H9 (cell line): Measurements from ENCODE around the gene TMEM163. TPM values are rescaled to one million over a fixed set of nuclear protein-coding genes. Genes with fewer than 3 reads are reported as not detected.

ENCODE experiments used
- DNase-seq: peaks from one replicate; pipeline ENCODE4 v3.0.0-alpha.2; 2017
- H2AFZ ChIP-seq: one replicate; pipeline ENCODE4 v1.6.1; 2013; ENCODE audit warnings: mild to moderate bottlenecking, low read length, control low read depth, moderate library complexity
- H2AK5ac ChIP-seq: 2 replicates; pipeline ENCODE4 v1.6.1; 2013; ENCODE audit warnings: low read length, control low read depth, mixed read lengths; ENCODE audit not compliant: insufficient read length
- H2BK120ac ChIP-seq: one replicate; pipeline ENCODE4 v1.6.1; 2013; ENCODE audit warnings: low read depth, mild to moderate bottlenecking, low read length, control low read depth, inconsistent platforms; ENCODE audit not compliant: poor library complexity, severe bottlenecking
- H2BK12ac ChIP-seq: 2 replicates; pipeline ENCODE4 v1.6.1; 2013; ENCODE audit warnings: low read length, control low read depth, mixed read lengths, low read depth; ENCODE audit not compliant: insufficient read length
- H2BK15ac ChIP-seq: 2 replicates; pipeline ENCODE4 v1.6.1; 2013; ENCODE audit warnings: low read depth, low read length, control low read depth
- H2BK20ac ChIP-seq: one replicate; pipeline ENCODE4 v1.6.1; 2013; ENCODE audit warnings: low read depth, mild to moderate bottlenecking, low read length, control low read depth, inconsistent platforms; ENCODE audit not compliant: poor library complexity, severe bottlenecking
- H2BK5ac ChIP-seq: 2 replicates; pipeline ENCODE4 v1.6.1; 2013; ENCODE audit warnings: low read length, control low read depth, mixed read lengths; ENCODE audit not compliant: insufficient read length
- H3K14ac ChIP-seq: 2 replicates; pipeline ENCODE4 v1.6.1; 2013; ENCODE audit warnings: low read length, control low read depth; ENCODE audit not compliant: insufficient read depth
- H3K18ac ChIP-seq: 2 replicates; pipeline ENCODE4 v1.6.1; 2013; ENCODE audit warnings: low read depth, mild to moderate bottlenecking, mixed read lengths, low read length, control low read depth; ENCODE audit not compliant: insufficient read length
- H3K23ac ChIP-seq: 2 replicates; pipeline ENCODE4 v1.6.1; 2013; ENCODE audit warnings: low read length, control low read depth, mixed read lengths, low read depth; ENCODE audit not compliant: insufficient read length
- H3K23me2 ChIP-seq: 2 replicates; pipeline ENCODE4 v1.6.1; 2013; ENCODE audit warnings: low read depth, mild to moderate bottlenecking, mixed read lengths, low read length, control low read depth; ENCODE audit not compliant: insufficient read length, poor library complexity, severe bottlenecking
- H3K27ac ChIP-seq: 2 replicates; pipeline ENCODE4 v1.5.1; 2013; ENCODE audit warnings: low read length, control low read depth, mixed read lengths, low read depth; ENCODE audit not compliant: insufficient read length
- H3K27me3 ChIP-seq: 2 replicates; pipeline ENCODE4 v1.6.1; 2013; ENCODE audit warnings: low read length, control low read depth, inconsistent platforms; ENCODE audit not compliant: insufficient read depth
- H3K4ac ChIP-seq: 2 replicates; pipeline ENCODE4 v1.6.1; 2013; ENCODE audit warnings: low read depth, mild to moderate bottlenecking, control low read depth, inconsistent platforms, low read length, moderate library complexity
- H3K4me1 ChIP-seq: 2 replicates; pipeline ENCODE4 v1.6.1; 2013; ENCODE audit warnings: low read length, control low read depth, inconsistent platforms; ENCODE audit not compliant: insufficient read depth
- H3K4me2 ChIP-seq: 2 replicates; pipeline ENCODE4 v1.6.1; 2013; ENCODE audit warnings: low read length, control low read depth, mixed read lengths; ENCODE audit not compliant: insufficient read length, insufficient read depth
- H3K56ac ChIP-seq: 2 replicates; pipeline ENCODE4 v1.6.1; 2013; ENCODE audit warnings: low read depth, mild to moderate bottlenecking, mixed read lengths, low read length, control low read depth; ENCODE audit not compliant: insufficient read length
- H3K79me1 ChIP-seq: 2 replicates; pipeline ENCODE4 v1.6.1; 2013; ENCODE audit warnings: low read depth, mild to moderate bottlenecking, moderate library complexity, low read length, control low read depth, inconsistent platforms; ENCODE audit not compliant: insufficient read depth, poor library complexity, severe bottlenecking
- H3K79me2 ChIP-seq: 2 replicates; pipeline ENCODE4 v1.6.1; 2013; ENCODE audit warnings: low read length, control low read depth, inconsistent platforms; ENCODE audit not compliant: insufficient read depth
- H3K9ac ChIP-seq: 2 replicates; pipeline ENCODE4 v1.6.1; 2013; ENCODE audit warnings: low read length, control low read depth, mixed read lengths; ENCODE audit not compliant: insufficient read length; ENCODE audit errors: extremely low read depth
- H3K9me3 ChIP-seq: one replicate; pipeline ENCODE4 v1.6.1; 2013; ENCODE audit warnings: low read depth, low read length, inconsistent platforms; ENCODE audit not compliant: control insufficient read depth
- H3T11ph ChIP-seq: one replicate; pipeline ENCODE4 v1.6.1; 2013; ENCODE audit warnings: mild to moderate bottlenecking, low read length, control low read depth, inconsistent platforms
- H4K20me1 ChIP-seq: one replicate; pipeline ENCODE4 v1.6.1; 2013; ENCODE audit not compliant: control insufficient read depth, insufficient read length, insufficient read depth
- H4K5ac ChIP-seq: 2 replicates; pipeline ENCODE4 v1.6.1; 2013; ENCODE audit warnings: low read depth, mild to moderate bottlenecking, mixed read lengths, low read length, control low read depth; ENCODE audit not compliant: insufficient read length
- H4K8ac ChIP-seq: replicated peaks from 2 replicates; pipeline ENCODE4 v1.6.1; 2013; ENCODE audit warnings: low read length, control low read depth, mixed read lengths, low read depth; ENCODE audit not compliant: insufficient read length
- H4K91ac ChIP-seq: 2 replicates; pipeline ENCODE4 v1.6.1; 2013; ENCODE audit warnings: low read depth, mild to moderate bottlenecking, moderate library complexity, mixed read lengths, low read length, control low read depth; ENCODE audit not compliant: insufficient read length
- H3K27ac Mint-ChIP-seq, 3 experiments: 2 replicates in 2 of 3; 3 replicates in 1 of 3; pipeline ENCODE4 v1.8.0; 2020 to 2021; ENCODE audit warnings: mixed read lengths in 3 of 3, mild to moderate bottlenecking in 1 of 3, moderate library complexity in 1 of 3
- H3K27me3 Mint-ChIP-seq: 2 replicates; pipeline ENCODE4 v1.8.0; 2021; ENCODE audit warnings: low read depth, mild to moderate bottlenecking, moderate library complexity, mixed read lengths
- H3K36me3 Mint-ChIP-seq, 3 experiments: 2 replicates in 2 of 3; 3 replicates in 1 of 3; pipeline ENCODE4 v1.8.0; 2020 to 2021; ENCODE audit warnings: low read depth in 3 of 3, mixed read lengths in 3 of 3; ENCODE audit not compliant: insufficient read depth in 1 of 3
- H3K4me1 Mint-ChIP-seq, 2 experiments: 2 replicates each; pipeline ENCODE4 v1.8.0; 2020; ENCODE audit warnings: mixed read lengths in 2 of 2
- H3K4me3 Mint-ChIP-seq, 2 experiments: 2 replicates in 1 of 2; 3 replicates in 1 of 2; pipeline ENCODE4 v1.8.0; 2020 to 2021; ENCODE audit warnings: mild to moderate bottlenecking in 2 of 2, mixed read lengths in 2 of 2, moderate library complexity in 1 of 2
- H3K9me3 Mint-ChIP-seq, 2 experiments: 2 replicates in 1 of 2; 3 replicates in 1 of 2; pipeline ENCODE4 v1.8.0; 2020; ENCODE audit warnings: mild to moderate bottlenecking in 2 of 2, mixed read lengths in 2 of 2, moderate library complexity in 1 of 2
- CTCF ChIP-seq: fragments of 200-600 bp; sonication (generic); conservative IDR thresholded peaks from 3 replicates; pipeline ENCODE4 v1.8.0; 2021; ENCODE audit warnings: antibody characterized with exemption, mild to moderate bottlenecking
- WGBS: extraction: QIAGEN DNeasy Blood & Tissue Kit; methylation state at CpG from one replicate; pipeline ENCODE4 v1.1.7; 2013; ENCODE audit warnings: missing lambda C conversion rate, low lambda C conversion rate, mixed read lengths; ENCODE audit not compliant: insufficient read length; ENCODE audit errors: extremely low coverage; 5-methylcytosine and 5-hydroxymethylcytosine counted together
- total RNA-seq: library from RNA; stranded (reverse); gene quantifications from 2 replicates; pipeline ENCODE4 v1.2.1, GENCODE V29; 2021

The TMEM163 gene
- total RNA-seq, 1 experiment from 2014 or later, result 0.39 TPM

GRCh38 chr2:134737671-134738070 is 18.9 kb upstream of the TMEM163 start:
- no peak overlapping the region for H3K27ac ChIP-seq
- no peak for TF ChIP-seq CTCF
- H2BK15ac ChIP-seq, result no peak overlapping the region
- H2BK120ac ChIP-seq, result no peak overlapping the region
- H2BK12ac ChIP-seq, result no peak overlapping the region
- H3K4me1 ChIP-seq, result no peaks in the 10 kb centered on the region
- H4K91ac ChIP-seq, result no peak overlapping the region
- Mint-ChIP-seq H3K4me1 (peaks cover 3 to 6% of the 10 kb centered on the region in 2 experiments; a peak in 3 of 4 replicates), H3K9me3 (no peaks in the 10 kb centered on the region; a peak in 1 of 5 replicates), H3K27ac (no peak overlapping the region), H3K27me3 (peaks cover 2% of the 10 kb centered on the region), H3K36me3 (no peaks in the 10 kb centered on the region; a peak in 1 of 7 replicates), H3K4me3 (no peak overlapping the region)
- H3K23me2 ChIP-seq, result no peaks in the 10 kb centered on the region
- H3K27me3 ChIP-seq, result no peaks in the 10 kb centered on the region
- no peak overlapping the region for H2BK20ac ChIP-seq
- H4K20me1 ChIP-seq, result no peaks in the 10 kb centered on the region
- no peak overlapping the region for H2BK5ac ChIP-seq
- no peak overlapping the region for H2AK5ac ChIP-seq
- H3K18ac ChIP-seq, result no peak overlapping the region
- no peaks in the 10 kb centered on the region for H3K9me3 ChIP-seq
- no peak overlapping the region for H3K56ac ChIP-seq
- no peak overlapping the region for H3K14ac ChIP-seq
- H4K5ac ChIP-seq, result no peak overlapping the region
- WGBS, result no CpG with 5 or more reads among the region's 5 CpGs
- H3K9ac ChIP-seq, result no peak overlapping the region
- H4K8ac ChIP-seq, result no peak overlapping the region
- H2AFZ ChIP-seq, result no peak overlapping the region
- H3K4ac ChIP-seq, result no peak overlapping the region
- H3K4me2 ChIP-seq, result no peak overlapping the region
- no peak overlapping the region for H3K23ac ChIP-seq
- DNase-seq, result no peak
- no peaks in the 10 kb centered on the region for H3K79me2 ChIP-seq
- no peak overlapping the region for H3T11ph ChIP-seq
- no peaks in the 10 kb centered on the region for H3K79me1 ChIP-seq
